NCI-H187 (cell line): Measurements from ENCODE around the gene PDPR.
"Not testable (repeated sequence)": the region's sequence is repeated elsewhere in the genome, so short reads cannot be mapped to it uniquely, and the experiment has no call there.

ENCODE experiments used
- DNase-seq, 2 experiments: peaks; one replicate each; lab custom pipeline; 2025; lab: John Stamatoyannopoulos, UW

The PDPR gene

GRCh38 chr16:70113982-70114826 is at the start of gene PDPR:
PDPR (plus strand) TSS chr16:70114332; CDS start chr16:70120493, 6,161 bp downstream.
- peak; percentile 4 to 67 for DNase-seq

- DNase-seq = not testable (repeated sequence)
These were observed 49.2 kb upstream of the PDPR start for GRCh38 chr16:70064841-70065370.

- DNase-seq = not testable (repeated sequence)
These were observed 48.8 kb upstream of the PDPR start for GRCh38 chr16:70065376-70065745.

GRCh38 chr16:70065746-70066658 is 48.1 kb upstream of the PDPR start:
- peak; percentile 57 to 80 for DNase-seq

- not testable (repeated sequence) for DNase-seq
These were observed 47.4 kb upstream of the PDPR start for GRCh38 chr16:70066751-70067150.

GRCh38 chr16:70079081-70079480 is 35.1 kb upstream of the PDPR start:
- DNase-seq = not testable (repeated sequence)

GRCh38 chr16:70081219-70081618 is 32.9 kb upstream of the PDPR start:
- DNase-seq = not testable (repeated sequence)

- DNase-seq = not testable (repeated sequence)
These were observed 30.2 kb upstream of the PDPR start for GRCh38 chr16:70083931-70084330.

- not testable (repeated sequence) for DNase-seq
These were observed 26.0 kb upstream of the PDPR start for GRCh38 chr16:70088160-70088559.

- DNase-seq = not testable (repeated sequence)
These were observed 25.3 kb upstream of the PDPR start for GRCh38 chr16:70088877-70089276.

- DNase-seq = not testable (repeated sequence)
These were observed 24.8 kb upstream of the PDPR start for GRCh38 chr16:70089289-70089688.

GRCh38 chr16:70091104-70091503 is 23.0 kb upstream of the PDPR start:
- DNase-seq = not testable (repeated sequence)

GRCh38 chr16:70094096-70094495 is 20.0 kb upstream of the PDPR start:
- not testable (repeated sequence) for DNase-seq

- not testable (repeated sequence) for DNase-seq
These were observed 4.4 kb upstream of the PDPR start for GRCh38 chr16:70109583-70110279.

GRCh38 chr16:70112162-70112561 is 2.0 kb upstream of the PDPR start:
- not testable (repeated sequence) for DNase-seq

- not testable (repeated sequence) for DNase-seq
These were observed 542 bp upstream of the PDPR start for GRCh38 chr16:70113599-70113981.

GRCh38 chr16:70118354-70118753 is 4.2 kb downstream of the PDPR start:
- DNase-seq = not testable (repeated sequence)

- not testable (repeated sequence) for DNase-seq
These were observed 4.6 kb downstream of the PDPR start for GRCh38 chr16:70118776-70119175.

- DNase-seq = not testable (repeated sequence)
These were observed 6.3 kb downstream of the PDPR start for GRCh38 chr16:70120398-70120797.

GRCh38 chr16:70123822-70124221 is 9.7 kb downstream of the PDPR start:
- not testable (repeated sequence) for DNase-seq

- not testable (repeated sequence) for DNase-seq
These were observed 12.1 kb downstream of the PDPR start for GRCh38 chr16:70126226-70126625.

- DNase-seq = not testable (repeated sequence)
These were observed 13.6 kb downstream of the PDPR start for GRCh38 chr16:70127706-70128105.
